HPDE6-E6E7 (cell line): ENCODE results near the gene E2F4.

Experiments used
- DNase-seq: peaks from one replicate; pipeline ENCODE4 v3.0.0; 2011; ENCODE audit warnings: missing footprints; ENCODE audit errors: extremely low spot score

Gene E2F4

GRCh38 chr16:67235816-67236562 is 44.0 kb downstream of the E2F4 start:
- DNase-seq, result no peak

DNA sequence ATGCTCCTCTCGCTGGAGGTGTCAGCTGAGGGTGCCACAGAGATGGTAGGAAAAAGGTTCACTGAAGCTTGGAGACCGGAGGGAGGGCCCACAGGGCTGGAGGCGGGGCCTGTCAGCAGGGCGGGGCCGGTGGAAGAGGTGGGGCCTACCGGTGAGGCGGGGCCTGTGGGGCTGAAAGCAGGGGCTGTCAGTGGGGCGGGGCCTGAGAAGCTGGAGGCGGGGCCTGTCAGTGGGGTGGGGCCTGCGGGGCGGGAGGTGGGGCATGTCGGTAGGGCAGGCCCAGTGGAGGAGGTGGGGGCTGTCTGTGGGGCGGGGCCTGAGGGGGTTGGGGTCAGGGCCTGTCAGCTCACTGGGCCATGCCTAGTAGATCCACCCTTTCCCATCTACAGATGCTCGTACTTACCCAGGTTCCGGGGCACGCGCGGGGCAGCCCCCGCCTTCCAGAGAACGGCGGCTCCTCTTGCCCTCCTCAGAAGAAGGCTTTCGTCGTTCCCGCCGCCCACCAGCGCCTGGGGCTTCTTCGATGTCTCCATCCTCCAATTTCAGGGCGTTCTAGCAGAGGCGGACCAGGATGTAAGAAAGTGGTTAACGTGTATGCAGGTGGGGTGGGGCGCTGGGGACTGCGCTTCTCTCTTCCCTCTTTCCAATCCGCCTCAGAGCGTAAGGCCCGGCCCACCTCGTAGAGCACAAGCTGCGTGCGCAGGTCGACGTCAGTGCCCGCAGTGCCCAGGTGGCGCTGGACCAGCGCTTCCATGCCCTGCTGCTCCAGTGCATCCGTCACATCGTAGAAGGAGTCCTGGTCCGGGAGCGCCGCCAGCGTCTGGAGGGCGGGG is 44.8 kb downstream of the E2F4 start:
- DNase-seq, result peak; percentile 64

DNA sequence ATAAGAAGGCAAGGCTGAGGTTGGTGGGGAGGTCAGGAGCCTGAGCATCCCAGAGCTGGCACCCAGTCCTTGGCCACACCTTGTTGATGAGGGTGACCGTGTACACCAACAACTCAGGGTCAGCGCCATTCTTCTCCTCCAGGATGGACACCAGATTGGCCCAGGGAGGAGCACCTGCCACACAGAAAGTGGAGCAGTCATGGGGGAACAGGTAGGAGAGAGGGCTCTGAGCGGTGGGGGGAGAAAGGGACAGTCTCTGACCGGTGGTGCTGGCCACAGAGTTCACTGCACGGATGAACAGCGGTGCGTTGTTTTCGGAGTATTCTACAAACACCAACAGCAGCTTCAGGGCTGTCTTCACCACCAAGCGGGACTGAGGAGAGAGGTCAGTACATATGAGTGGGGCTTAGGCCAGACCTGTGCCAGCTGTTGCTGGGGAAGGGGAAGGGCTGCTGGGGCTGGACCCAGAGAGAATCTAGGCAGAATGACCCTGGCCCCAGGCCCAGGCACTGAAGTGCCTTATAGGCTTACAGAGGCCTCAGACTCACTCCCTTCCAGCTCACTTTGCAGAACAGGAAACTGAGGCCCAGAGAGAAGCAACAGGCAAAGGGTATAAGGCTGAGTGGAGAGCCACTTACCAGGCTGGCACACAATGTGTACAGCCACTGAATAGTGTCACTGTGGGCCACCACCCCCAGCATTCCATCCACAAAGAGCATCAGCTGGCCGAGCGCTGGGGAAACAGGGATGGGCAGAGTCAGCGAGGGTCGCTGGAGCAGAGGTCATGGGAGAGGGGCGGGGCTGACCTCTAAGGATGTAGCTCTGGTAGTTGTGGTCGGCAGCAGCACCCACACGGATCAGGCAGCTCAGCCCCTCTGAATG is 45.7 kb downstream of the E2F4 start:
- no peak for DNase-seq

DNA sequence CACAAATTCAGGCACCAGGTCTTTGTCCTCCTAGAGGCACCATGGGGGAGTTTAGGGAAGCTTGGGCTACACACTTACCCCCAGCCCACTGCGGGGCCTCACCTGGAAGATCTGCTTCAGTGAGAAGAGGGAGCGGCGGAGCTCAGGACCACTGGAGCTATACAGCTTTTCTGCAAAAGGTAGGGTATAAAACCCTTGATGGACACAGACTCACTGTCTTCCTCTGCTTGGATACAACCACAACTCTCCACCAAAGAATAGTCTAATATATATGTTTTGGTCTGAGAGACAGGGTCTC is 46.3 kb downstream of the E2F4 start:
- no peak for DNase-seq

- DNase-seq, result no peak
Observed at GRCh38 chr16:67238806-67239470, 47.0 kb downstream of the E2F4 start.

DNA sequence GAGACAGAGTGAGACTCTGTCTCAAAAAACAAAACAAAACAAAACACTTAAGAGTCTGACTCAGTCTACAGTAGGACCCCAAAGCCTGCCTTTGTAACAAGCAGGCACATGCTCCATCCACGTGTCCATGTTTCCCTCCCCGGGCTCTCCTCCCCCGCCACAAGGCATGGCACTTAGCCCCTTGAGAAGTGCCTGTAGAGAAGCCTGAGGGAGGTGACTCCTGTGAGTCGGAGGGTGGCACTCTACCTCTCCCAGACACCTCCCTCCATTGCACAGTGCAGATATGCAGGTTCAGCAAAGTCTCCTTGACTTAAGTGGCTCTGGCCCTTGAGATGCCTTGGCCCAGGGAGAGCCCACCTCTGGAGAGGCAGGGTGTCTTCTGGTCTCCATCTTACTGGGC is 48.6 kb downstream of the E2F4 start:
- DNase-seq, result no peak

DNA sequence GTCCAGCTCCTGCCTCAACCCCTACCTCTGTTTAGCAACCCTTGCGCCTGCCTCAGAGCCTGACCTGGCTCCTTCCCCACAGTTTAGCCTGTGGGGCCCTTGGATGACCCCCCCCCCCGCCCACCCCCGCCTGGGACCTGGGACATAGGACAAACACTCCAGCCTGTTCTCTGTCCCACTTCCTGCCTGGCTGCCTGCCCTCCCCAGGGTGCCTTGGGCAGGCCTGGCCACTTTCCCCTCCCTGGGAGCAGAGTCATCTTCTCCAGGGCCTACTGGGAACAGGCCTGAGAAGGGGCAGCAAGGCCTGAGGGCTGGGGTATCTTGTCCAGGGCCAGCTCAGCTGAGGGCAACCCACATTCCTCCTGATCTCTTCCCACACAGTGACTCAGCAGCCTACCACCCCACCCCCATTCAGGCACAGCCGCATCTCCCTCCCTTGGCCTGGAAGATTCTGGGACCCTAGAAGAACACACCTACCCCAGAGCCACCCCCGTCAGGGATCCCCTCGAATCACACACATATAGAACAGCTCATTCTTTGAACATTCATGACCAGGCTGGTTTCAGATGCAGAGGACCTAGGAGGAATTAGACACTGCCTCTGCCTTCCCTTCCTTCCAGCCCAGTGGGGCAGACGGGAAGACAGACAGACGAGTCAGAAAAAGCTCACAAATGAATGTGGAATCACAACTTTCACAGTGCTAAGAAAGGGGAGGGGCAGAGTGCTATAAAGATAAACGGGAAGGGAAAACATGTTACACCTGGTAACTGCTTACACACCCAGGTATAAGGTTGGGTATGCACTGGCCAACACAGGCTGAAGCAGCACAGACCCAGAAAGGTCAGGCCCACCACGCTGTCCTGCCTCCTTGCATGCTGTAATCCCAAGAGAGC is 49.3 kb downstream of the E2F4 start:
- DNase-seq, result peak; percentile 76

DNA sequence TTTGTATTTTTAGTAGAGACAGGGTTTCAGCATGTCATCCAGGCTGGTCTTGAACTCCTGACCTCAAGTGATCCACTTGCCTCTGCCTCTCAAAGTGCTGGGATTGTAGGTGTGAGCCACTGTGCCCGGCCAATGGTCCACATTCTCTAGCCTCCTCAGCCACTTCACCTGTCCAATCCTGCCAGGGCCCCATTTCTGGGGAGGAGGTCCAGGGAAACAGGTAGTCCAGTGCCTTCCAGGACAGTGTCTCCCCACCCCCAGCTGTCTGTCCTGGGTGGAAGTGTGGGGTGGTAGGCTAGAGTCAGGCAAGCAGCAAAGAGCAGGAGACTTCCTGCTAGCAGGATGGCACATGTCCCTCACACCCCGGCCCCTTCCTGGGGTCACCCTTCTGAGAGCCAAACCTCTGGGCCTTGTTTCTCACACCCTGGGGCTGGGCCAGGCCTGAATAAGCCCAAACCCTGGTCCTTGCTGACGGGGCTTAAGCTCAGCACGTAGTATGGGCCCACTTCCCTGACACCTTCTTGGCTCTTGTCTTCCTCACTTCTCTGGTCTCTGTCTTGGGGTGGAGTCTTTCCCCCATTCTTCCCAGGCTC is 50.3 kb downstream of the E2F4 start:
- no peak for DNase-seq

DNA sequence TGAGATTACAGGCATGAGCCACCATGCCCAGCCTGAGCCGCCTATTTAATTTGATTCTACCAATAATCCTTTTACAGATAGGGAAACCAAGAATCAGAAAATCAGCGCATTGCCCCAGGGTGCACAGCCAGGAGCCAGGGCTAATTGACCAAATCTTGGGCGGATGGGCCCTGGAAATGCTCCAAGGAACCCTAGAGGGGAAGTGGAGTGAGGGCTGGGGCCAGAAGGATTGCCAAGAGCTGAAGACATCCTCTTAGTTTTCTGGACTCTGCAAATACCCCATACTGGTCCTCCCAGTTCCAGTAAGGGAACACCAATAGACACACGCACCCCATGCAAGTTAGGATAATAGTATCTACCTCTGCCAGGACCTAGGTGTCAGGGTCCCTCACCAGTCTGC is 51.5 kb downstream of the E2F4 start:
- no peak for DNase-seq

- DNase-seq, result peak; percentile 90
Observed at GRCh38 chr16:67244387-67245185, 52.6 kb downstream of the E2F4 start.

DNA sequence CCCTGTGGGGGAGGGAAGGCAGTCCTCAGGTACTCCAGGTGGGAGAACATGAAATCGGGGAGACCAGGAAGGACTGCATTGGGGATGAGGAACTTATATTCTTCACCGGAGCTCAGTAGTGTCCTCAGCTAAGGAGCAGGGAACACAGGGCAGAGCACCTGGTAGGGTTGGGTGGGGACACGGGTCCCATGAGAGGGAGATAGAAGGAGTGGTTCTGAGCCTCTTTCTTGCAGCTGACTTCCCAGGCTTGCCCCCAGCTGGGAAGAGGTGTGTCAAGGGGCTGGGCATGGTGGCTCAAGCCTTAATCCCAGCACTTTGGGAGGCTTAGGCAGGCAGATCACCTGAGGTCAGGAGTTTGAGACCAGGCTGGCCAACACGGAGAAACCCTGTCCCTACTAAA is 53.2 kb downstream of the E2F4 start:
- no peak for DNase-seq

GRCh38 chr16:67245674-67246080 is 53.7 kb downstream of the E2F4 start:
- DNase-seq, result no peak

DNA sequence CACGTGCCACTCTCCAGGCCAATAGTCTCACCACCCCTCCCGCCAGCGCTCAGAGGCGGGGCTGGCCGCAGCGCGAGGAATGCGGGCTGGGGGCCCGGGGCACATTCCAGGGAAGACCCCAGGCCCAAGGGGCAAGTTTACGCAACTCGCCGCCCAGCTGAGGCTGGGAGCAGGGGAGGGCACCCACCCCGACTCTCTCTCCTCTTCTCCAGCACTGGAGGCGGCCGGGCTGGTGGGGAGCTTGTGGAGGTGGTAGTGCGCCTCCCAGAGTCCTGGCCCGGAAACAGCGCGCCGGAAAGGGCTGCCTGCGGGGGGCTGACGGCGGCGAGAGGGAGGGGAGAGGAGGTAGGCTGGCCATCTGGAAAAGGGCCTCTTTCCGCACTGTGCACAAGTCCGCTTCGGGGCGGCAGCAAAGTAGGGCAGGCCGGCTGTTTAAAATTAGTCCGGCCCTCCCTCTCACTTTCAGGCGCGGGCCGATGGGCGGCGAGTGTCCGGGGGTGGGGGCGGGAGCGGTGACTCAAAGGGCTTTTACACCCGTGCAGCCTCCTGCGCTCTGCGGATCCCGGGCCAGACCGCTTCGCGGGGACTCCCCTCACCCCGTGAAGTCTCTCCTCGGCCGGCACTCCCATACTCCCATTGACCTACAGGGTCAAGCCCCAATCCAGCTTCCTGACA is 54.3 kb downstream of the E2F4 start:
- DNase-seq, result no peak

- peak; percentile 89 for DNase-seq
Observed at GRCh38 chr16:67246756-67247191, 54.8 kb downstream of the E2F4 start.

DNA sequence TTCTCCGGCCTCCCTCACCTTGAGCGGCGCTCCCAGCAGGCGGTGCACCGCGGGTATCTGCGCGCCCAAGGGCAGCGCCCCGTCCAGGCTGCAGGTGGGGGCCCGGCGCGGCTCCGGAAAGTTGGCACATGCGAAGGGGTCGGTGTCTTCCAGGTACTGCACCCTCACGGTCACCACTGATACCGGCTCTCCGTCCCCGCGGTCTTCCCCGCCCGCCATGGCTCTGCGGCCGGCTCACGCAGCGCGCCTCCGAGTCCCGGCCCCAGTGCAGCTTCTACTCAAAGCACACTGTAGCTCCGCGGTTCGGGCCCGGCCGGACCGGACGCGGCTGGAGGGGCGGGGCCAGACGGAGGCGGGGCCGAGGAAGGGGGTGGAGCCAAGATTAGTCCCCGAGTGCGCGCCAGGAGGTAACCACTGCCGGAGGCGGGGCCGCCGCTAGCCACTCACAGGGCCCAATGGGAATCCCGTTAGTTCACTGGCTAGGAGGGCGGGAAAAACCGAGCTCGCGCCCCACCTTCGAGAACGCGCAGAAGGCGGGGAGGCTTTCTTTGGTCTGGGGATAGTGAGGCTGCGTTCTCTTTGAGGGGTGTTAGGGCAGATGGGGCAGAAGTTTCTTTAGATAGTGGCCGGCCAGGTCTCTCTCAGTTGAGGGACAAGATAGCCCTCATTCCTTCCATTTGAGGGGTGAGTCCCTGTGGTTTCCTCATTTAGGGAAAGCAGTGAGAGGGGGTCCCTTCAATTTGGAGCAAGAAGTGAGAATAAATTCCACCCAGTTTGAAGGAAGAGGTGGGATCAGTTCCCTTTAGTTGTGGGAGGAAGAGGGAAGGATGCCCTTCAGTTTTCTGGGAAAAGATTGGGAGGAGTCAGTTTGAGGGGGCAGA is 55.5 kb downstream of the E2F4 start, which contains the start of gene FHOD1:
Gene FHOD1 (minus strand): TSS at position 290 of the 881 bp plus-strand sequence. CDS start 71 bp downstream, at position 219.
- peak; percentile 97 for DNase-seq

GRCh38 chr16:67248073-67248400 is 56.1 kb downstream of the E2F4 start:
- no peak for DNase-seq
